GM10266 (cell line): Measurements from ENCODE around the gene LRRC8B.
"Not testable (repeated sequence)": the region's sequence is repeated elsewhere in the genome, so short reads cannot be mapped to it uniquely, and the experiment has no call there.

Experiments
- DNase-seq: peaks from one replicate; pipeline ENCODE4 v3.0.0; 2012; ENCODE audit errors: extremely low spot score
- TF ChIP-seq, protein P1 (sequence below): IDR thresholded peaks from 2 replicates; pipeline ENCODE4 v1.5.1; 2012; ENCODE audit warnings: mild to moderate bottlenecking, low read depth; ENCODE audit not compliant: control insufficient read depth, insufficient read depth; ENCODE audit errors: missing control alignments

LRRC8B gene

DNA sequence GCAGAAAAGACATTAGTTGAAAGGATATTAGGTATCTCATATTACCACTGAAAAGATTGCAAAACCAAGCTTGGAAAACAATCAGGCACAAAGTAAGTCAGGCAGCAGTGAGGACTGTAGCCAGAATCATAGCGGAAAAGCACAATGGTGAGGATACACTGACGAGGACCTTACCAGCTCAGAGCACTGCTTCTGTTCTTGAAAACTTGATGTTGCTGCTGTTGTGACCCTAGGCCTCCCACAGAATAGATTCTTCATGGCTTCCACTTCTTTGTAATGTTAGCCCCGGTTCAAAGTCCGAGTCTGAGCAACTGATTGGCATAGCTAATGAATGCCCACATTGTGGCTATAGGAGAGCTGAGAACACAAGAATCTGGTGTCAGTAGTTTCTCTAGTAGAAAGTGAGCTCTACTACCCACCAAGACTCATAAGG lies 63.1 kb downstream of the LRRC8B start:
- DNase-seq = no peak
- TF ChIP-seq, protein P1, sequence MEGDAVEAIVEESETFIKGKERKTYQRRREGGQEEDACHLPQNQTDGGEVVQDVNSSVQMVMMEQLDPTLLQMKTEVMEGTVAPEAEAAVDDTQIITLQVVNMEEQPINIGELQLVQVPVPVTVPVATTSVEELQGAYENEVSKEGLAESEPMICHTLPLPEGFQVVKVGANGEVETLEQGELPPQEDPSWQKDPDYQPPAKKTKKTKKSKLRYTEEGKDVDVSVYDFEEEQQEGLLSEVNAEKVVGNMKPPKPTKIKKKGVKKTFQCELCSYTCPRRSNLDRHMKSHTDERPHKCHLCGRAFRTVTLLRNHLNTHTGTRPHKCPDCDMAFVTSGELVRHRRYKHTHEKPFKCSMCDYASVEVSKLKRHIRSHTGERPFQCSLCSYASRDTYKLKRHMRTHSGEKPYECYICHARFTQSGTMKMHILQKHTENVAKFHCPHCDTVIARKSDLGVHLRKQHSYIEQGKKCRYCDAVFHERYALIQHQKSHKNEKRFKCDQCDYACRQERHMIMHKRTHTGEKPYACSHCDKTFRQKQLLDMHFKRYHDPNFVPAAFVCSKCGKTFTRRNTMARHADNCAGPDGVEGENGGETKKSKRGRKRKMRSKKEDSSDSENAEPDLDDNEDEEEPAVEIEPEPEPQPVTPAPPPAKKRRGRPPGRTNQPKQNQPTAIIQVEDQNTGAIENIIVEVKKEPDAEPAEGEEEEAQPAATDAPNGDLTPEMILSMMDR = no peak

DNA sequence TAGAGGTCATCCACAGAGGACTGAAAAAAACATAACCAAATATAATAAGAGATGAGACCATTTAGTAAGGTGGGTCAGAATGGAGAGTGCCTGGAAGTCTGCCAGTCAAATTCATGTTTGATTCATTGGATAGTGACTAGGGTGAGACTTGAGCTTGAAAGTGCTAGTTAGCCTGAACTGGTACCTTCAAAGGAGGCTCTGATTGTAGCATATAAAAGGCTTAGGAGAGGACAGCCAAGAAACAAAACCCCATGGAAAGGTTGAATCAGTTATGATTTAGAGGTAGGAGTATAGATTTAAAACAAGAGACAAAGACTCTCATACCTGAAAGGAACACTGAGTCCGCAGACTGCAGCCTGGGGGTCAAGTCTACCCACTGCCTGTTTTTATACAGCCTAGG lies 63.9 kb downstream of the LRRC8B start:
- TF ChIP-seq, protein P1 = no peak
- no peak for DNase-seq

DNA sequence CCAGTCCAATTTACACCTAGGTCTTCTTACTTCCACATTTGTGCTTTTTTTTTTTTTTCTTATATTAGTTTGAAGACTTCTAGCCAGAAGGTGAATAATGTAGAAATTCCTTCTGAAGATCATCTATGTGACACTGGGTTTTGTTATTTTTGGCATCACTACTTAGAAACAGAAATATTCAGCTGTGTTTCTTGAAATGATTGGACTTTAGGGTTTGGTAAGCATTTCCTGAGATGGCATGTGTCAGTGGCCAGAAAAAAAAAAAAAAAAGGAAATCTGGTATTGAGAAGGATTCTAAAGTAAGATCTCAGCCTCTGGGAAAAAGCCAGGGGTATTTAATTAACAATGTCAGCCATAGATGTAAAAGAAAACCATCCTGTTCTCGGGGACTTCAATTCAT lies 64.9 kb downstream of the LRRC8B start:
- TF ChIP-seq, protein P1 = no peak
- no peak for DNase-seq

DNA sequence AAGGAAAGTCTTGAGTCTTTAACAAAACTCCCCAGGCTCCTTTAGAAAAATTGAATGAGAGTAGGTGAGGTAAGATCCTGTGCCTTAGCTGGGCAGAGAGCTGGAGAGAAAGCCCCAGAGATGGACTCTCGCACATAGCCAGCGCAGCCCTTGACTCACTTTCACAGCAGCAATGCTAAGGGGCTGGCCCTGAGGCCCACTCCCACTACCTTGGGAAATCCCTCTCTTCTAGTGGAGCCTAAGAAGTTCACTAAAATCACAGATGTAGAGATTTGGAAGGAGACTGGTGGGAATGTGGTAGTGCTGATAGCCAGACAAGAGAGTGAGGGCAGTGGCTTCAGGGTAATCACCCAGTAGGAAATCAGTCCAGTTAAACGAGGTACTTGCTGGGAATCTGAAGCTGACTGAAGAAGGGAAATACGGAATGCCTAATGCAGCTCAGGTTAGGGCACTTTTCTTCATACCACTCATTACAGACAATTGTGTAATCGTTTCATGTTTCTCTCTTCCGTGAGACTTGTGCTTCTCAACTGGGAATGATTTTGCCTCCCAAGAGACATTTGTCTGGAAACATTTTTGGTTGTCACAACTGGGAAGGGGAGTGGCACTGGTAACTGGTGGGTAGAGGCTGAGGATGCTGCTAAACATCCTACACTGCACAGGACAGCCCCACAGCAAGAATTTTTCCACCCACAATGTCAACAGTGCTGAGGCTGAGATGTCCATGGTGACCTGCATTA lies 65.9 kb downstream of the LRRC8B start:
- TF ChIP-seq, protein P1 = no peak
- no peak for DNase-seq

DNA sequence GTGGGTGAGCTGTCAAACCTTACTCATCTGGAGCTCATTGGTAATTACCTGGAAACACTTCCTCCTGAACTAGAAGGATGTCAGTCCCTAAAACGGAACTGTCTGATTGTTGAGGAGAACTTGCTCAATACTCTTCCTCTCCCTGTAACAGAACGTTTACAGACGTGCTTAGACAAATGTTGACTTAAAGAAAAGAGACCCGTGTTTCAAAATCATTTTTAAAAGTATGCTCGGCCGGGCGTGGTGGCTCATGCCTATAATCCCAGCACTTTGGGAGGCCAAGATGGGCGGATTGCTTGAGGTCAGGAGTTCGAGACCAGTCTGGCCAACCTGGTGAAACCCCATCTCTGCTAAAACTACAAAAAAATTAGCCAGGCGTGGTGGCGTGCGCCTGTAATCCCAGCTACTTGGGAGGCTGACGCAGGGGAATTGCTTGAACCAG lies 68.3 kb downstream of the LRRC8B start:
- DNase-seq = not testable (repeated sequence)

DNA sequence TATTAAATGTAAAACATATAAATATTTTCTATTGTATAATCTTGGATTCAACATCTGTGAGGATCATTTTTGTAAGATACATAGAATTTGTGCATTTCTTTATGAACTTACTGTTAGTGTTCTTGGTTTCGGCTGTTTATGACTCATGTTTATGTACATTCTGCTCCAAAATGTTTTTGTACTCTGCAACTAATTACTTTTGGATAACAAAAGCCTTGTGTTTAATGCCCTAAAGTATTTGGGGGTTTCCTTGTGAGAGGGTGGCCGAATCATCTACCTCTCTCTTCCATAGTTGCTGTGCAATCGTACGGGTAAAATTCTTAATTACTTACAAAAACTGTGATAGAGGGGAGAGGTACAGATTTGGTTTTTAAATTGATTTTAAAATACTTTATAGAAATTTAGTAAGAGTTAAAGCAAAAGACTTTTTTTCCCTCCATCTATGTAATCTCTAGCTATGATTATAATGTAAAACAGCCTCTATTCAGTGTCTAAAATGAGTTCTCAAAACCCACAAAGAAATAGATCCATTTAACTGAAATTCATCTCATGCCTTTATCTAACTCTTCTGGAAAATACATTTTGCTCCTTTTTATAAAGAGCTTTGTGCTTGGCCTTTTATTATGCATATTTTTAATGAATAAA lies 69.6 kb downstream of the LRRC8B start:
- TF ChIP-seq, protein P1 = no peak
- DNase-seq = no peak

DNA sequence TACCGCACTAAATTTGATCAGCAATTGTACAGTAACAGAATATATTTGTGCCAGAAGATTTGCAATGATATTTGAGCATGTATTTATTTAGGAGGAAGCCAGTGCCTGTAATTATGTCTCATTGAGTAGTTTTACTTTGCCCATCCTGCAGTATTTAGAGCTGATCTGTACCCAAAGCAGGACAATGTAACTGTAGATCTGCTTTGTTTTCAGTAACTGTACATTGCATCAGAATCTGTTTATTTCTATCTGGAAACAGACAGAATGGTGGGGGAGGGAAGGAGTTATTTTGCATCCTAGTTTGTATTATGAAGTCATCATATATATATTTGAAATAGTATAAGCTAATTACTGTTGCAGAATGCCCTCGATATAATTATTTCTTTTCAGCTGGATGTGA lies 72.1 kb downstream of the LRRC8B start:
- TF ChIP-seq, protein P1 = no peak
- DNase-seq = no peak
